ENCODE data around the gene DUSP16.
A peak's percentile ranks its signal among the peaks of the same experiment; 100 is the strongest.

DUSP16 gene

DNA sequence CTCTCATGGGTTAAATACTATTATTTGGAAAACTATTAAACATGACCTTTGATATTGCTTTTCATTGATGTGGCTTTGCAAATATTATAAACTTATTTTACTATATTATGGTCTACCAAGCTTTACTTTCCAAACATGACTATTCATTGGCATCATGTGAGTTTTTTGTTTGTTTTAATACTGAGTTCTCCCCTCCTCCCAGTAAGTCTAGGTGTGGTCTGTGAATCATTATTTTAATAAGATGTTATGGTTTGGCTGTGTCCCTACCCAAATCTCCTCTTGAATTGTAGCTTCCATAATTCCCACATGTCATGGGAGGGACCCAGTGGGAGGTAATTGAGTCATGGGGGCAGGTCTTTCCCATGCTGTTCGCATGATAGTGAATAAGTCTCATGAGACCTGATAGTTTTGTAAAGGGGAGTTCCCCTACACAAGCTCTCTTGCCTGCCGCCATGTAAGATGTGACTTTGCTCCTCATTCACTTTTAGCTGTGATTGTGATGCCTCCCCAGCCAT lies 125.8 kb downstream of the DUSP16 start:
- no peak for DNase-seq
- intact Hi-C loops (cut with DNase I), result no loop called here

DNA sequence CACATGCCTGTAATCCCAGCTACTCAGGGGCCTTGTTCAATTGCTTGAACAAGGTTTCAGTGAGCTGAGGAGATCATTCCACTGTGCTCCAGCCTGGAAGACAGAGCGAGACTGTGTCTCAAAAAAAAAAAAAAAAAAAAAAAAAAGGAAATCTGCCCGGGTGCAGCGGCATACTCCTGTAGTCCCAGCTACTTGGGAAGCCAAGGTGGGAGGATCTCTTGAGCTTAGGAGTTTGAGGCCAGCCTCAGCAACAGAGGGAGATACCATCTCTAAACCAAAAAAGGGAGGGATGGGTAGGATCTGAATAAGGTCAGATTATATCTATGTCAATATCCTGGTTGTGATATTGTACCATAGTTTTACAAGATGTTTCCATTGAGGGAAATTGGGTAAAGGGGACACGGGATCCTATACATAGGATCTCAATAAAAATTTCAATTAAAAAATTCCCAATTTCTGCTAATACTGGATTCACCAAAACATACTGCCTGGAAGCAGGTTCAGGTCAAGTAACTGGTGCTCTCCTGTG lies 129.4 kb downstream of the DUSP16 start:
- intact Hi-C loops (cut with DNase I), result no loop called here
- DNase-seq, result no peak

DNA sequence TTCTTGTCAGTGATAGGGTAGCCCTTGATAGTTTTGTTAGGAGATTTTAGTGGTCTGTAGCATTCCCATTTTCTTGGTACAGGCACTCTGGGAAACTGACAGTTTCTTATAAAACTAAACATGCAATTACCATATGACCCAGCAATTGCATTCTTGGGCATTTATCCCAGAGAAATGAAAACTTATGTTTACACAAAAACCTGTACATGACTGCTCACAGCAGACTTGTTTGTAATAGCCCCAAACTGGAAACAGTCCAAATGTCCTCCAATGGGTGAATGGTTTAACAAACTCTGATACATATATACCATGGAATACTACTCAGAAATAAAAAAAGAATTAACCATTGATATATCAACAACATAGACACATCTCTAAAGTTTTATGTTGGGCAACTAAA lies 130.3 kb downstream of the DUSP16 start:
- DNase-seq, result no peak
- intact Hi-C loops (cut with DNase I), result no loop called here

DNA sequence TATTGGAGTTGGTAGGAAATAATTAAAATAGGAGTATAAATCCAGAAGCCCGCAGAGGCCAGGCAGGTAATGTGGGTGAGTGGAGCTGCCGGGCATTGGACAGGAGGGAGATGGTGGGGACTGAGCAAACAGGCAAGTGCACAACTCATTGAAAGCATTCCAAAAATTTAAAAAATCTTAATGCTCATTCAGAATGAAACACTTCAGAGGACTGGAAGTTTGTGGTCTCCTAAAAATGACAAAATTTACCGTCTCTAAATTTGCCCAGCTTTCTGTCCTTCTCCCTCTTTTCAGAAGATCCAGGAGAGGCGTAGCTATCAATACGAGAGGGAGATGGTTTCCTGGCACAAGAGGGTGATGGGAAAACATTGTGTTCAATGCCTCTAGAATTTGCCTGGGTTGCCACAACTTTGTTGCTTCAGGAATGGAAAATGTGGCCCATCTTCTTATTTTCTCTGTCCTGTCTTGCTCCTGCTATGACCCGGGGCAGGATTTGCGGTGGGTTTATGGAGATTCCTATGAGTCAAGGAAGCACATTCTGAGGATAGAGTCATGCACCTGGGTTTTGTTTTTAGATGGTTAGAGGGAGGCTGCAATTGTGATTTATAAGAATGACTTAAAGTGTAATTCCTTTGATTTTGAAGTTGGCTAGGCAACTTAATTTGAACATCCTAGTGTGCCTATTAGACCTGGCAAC lies 133.6 kb downstream of the DUSP16 start:
- intact Hi-C loops (cut with DNase I), result no loop called here
- no peak for DNase-seq

DNA sequence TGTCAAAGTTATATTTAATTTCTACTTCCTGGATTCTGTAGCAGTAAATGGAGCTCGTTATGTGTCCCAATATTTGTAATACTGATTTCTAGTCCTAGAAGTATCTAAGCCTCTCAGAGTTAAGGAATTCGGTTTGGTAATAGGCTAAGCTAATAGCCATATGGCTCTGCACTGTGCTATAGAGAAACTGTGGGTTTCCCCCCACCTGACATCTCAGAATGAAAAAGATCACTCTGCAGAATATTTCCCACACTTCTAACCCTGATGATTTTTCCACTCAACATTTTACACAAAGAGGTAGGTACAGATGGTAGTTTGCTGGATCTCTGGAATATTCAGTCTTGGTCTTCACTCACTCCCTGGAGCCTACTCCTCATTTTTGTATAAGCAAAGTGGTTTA lies 134.6 kb downstream of the DUSP16 start:
- intact Hi-C loops (cut with DNase I), result no loop called here

DNA sequence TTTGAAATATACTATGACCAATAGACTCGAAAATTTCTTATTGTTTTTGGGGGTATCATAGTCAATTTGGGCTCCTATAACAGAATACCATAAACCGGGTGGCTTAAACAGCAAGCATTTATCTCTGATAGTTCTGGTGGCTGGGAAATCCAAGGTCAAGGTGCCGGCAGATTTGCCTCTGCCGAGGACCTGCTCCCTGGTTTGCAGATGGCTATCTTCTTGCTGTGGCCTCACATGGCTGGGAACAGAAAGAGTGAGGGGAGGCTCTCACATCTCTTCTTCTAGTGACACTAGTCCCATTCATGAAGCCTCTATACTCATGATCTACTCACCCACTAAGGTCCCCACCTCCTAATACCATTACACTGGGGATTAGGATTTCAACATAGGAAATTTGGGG lies 135.1 kb downstream of the DUSP16 start:
- no peak for DNase-seq
- intact Hi-C loops (cut with DNase I), result no loop called here

More for the DNA sequence above, 134.6 kb downstream of the DUSP16 start:
- no peak for DNase-seq

DNA sequence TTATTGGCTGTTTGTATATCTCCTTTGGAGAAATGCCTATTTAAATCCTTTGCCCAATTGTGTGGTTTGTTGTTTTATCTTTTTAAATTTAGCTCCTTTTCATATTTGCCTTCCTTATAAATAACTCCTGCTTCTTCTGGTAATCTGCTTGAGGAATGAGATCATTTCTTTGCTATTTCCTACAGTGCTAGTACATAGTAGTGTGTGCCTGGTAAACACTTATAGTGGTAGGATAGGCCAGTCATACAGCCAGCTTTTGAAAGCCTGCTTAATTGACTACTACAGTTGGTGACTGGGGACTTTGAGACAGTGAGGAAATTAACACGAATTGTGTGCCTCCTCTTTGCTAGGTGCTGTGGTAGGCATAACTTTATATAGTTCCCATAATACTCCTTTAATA lies 137.0 kb downstream of the DUSP16 start:
- intact Hi-C loops (cut with DNase I), result no loop called here
- no peak for DNase-seq

DNA sequence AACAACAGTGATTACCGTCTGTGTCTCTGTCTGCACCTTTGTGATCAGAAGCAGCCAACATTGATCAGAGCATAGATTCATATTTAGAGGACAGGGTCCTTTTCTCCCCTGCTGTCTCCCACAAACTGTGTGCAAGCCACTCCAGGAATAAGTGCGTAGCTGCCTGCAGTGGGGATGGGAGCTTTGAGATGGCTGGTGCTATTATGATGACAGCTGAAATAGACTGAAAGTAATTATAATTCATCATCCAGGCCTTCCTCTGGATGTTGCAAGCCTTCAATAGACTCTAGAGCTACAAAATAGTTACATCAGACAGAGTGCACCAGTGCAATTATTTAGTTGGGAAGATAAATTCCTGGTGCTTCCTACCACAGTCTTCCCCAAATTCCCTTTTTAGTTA lies 137.7 kb downstream of the DUSP16 start:
- DNase-seq, result peak in 4 of 42 donors; percentile 18 to 55 (median 46)

More for the DNA sequence above, 137.7 kb downstream of the DUSP16 start:
- intact Hi-C loops (cut with DNase I), result no loop called here
